Lower lobe of right lung (tissue), 2 donors: Measurements from ENCODE around the gene HSPA12B. TPM values are rescaled to one million over a fixed set of nuclear protein-coding genes. Genes with fewer than 3 reads are reported as not detected.

Source experiments
- ATAC-seq, 2 donors: fragments of 200-7000 bp; cut with Tn5 transposase; one replicate each; pipeline ENCODE4 v1.9.1; 2020 to 2022; ENCODE audit warnings: mild to moderate bottlenecking in 2 of 2, moderate library complexity in 2 of 2
- DNase-seq: peaks from one replicate; pipeline ENCODE4 v3.0.0-alpha.2; 2020
- H3K27ac ChIP-seq: fragments of 200-600 bp; one replicate; pipeline ENCODE4 v1.8.0; 2022
- H3K27me3 ChIP-seq: fragments of 200-600 bp; one replicate; pipeline ENCODE4 v1.8.0; 2022; ENCODE audit warnings: low read depth
- H3K36me3 ChIP-seq: fragments of 200-600 bp; one replicate; pipeline ENCODE4 v1.8.0; 2022; ENCODE audit warnings: mild to moderate bottlenecking
- H3K4me1 ChIP-seq: fragments of 200-600 bp; one replicate; pipeline ENCODE4 v1.8.0; 2022
- H3K4me3 ChIP-seq: fragments of 200-600 bp; one replicate; pipeline ENCODE4 v1.8.0; 2022; ENCODE audit warnings: mild to moderate bottlenecking
- H3K9me3 ChIP-seq: fragments of 200-600 bp; one replicate; pipeline ENCODE4 v1.8.0; 2022
- CTCF ChIP-seq: fragments of 200-600 bp; IDR thresholded peaks from one replicate; pipeline ENCODE4 v1.8.0; 2022; ENCODE audit warnings: antibody characterized with exemption, mild to moderate bottlenecking
- intact Hi-C: fragments of 100-400 bp; cut with DNase I; formaldehyde crosslinking; loops from one replicate; pipeline ENCODE4 v1.11.0; 2022
- total RNA-seq: library from RNA; stranded (reverse); fragmentation: NEBNext Ultra II Directional; extraction: Animal tissue kit (Norgen Biotek cat#: 25700); gene quantifications from one replicate; pipeline ENCODE4 v1.2.1, GENCODE V29; 2021
- donor health status: DM: no; HTN: yes; CAD: no; lungs with severe emphysema.

HSPA12B gene
- total RNA-seq, 1 donor from 2014 or later: 36.9 TPM

GRCh38 chr20:3771552-3772058 lies 39.1 kb downstream of the HSPA12B start:
- no peak overlapping the region for H3K27ac ChIP-seq
- no peak for TF ChIP-seq CTCF
- ATAC-seq (no peak), DNase-seq (no peak)
- H3K4me3 ChIP-seq: no peak overlapping the region
- no peaks in the 10 kb centered on the region for H3K9me3 ChIP-seq
- peaks cover 17% of the 10 kb centered on the region for H3K4me1 ChIP-seq
- intact Hi-C loops: no loop called here
- no peaks in the 10 kb centered on the region for H3K27me3 ChIP-seq
- H3K36me3 ChIP-seq: no peaks in the 10 kb centered on the region

- H3K27me3 ChIP-seq: peaks cover 7% of the 10 kb centered on the region
- no peak overlapping the region for H3K27ac ChIP-seq
- DNase-seq (no peak), ATAC-seq (no peak)
- H3K4me3 ChIP-seq: no peak overlapping the region
- intact Hi-C loops: no loop called here
- no peaks in the 10 kb centered on the region for H3K9me3 ChIP-seq
- peaks cover 19% of the 10 kb centered on the region for H3K4me1 ChIP-seq
- no peak for TF ChIP-seq CTCF
- H3K36me3 ChIP-seq: no peaks in the 10 kb centered on the region
Observed at GRCh38 chr20:3775457-3776108, 43.1 kb downstream of the HSPA12B start.

GRCh38 chr20:3777381-3777715 lies 44.9 kb downstream of the HSPA12B start:
- Histone ChIP-seq H3K27ac (no peak overlapping the region), H3K36me3 (no peaks in the 10 kb centered on the region), H3K4me1 (peaks cover 30% of the 10 kb centered on the region), H3K4me3 (peak overlapping the region; percentile 62), H3K9me3 (no peaks in the 10 kb centered on the region), H3K27me3 (peaks cover 7% of the 10 kb centered on the region)
- TF ChIP-seq CTCF: no peak
- ATAC-seq (peak in 1 of 2 donors; percentile 2), DNase-seq (no peak)
- intact Hi-C loops: no loop called here

GRCh38 chr20:3777716-3778629 lies 45.5 kb downstream of the HSPA12B start:
- H3K4me3 ChIP-seq: peak overlapping the region; percentile 62

GRCh38 chr20:3778976-3779375 lies 46.5 kb downstream of the HSPA12B start:
- intact Hi-C loops: no loop called here
- Histone ChIP-seq H3K4me1 (peaks cover 42% of the 10 kb centered on the region), H3K27me3 (peaks cover 7% of the 10 kb centered on the region), H3K9me3 (no peaks in the 10 kb centered on the region), H3K27ac (no peak overlapping the region), H3K4me3 (no peak overlapping the region), H3K36me3 (peaks cover 4% of the 10 kb centered on the region)
- DNase-seq (peak; percentile 32), ATAC-seq (no peak)
- TF ChIP-seq CTCF: no peak

More at GRCh38 chr20:3777716-3778629, 45.5 kb downstream of the HSPA12B start:
- no peaks in the 10 kb centered on the region for H3K36me3 ChIP-seq
- DNase-seq: peak; percentile 84
- intact Hi-C loops: no loop called here
- TF ChIP-seq CTCF: peak; percentile 8
- peak; percentile 82 to 87 for ATAC-seq
- H3K27ac ChIP-seq: no peak overlapping the region
- H3K4me1 ChIP-seq: peaks cover 32% of the 10 kb centered on the region
- peaks cover 7% of the 10 kb centered on the region for H3K27me3 ChIP-seq
- H3K9me3 ChIP-seq: no peaks in the 10 kb centered on the region
